H1 (cell line): ENCODE results near the gene ATP1B3. TPM values are rescaled to one million over a fixed set of nuclear protein-coding genes. Genes with fewer than 3 reads are reported as not detected.
A peak's percentile ranks its signal among the peaks of the same experiment; 100 is the strongest.

Experiments
- CTCF ChIA-PET: fragments of 300-600 bp; sonication (Branson Sonifier 250); formaldehyde crosslinking; loops from one replicate; lab custom pipeline; 2021; ENCODE audit not compliant: partially characterized antibody; lab: Charles Lee
- POLR2A ChIA-PET: fragments of 300-600 bp; sonication (Branson Sonifier 250); formaldehyde crosslinking; loops from one replicate; lab custom pipeline; 2021; ENCODE audit warnings: inconsistent platforms; ENCODE audit not compliant: partially characterized antibody; lab: Charles Lee
- DNase-seq, 2 experiments: peaks; one replicate each; pipeline versions ENCODE4 v3.0.0 to v3.0.0-alpha.2; 2010 to 2022; ENCODE audit warnings: low spot score in 2 of 2, low read depth in 1 of 2, mixed read lengths in 1 of 2
- FAIRE-seq: peaks from 2 replicates; lab custom pipeline; 2011; peaks lifted over from hg19 to GRCh38; lab: Jason Lieb, UNC
- H2AFZ ChIP-seq: 2 replicates; pipeline ENCODE4 v1.8.1; 2012; ENCODE audit warnings: low read length, inconsistent platforms
- H2AK5ac ChIP-seq: 2 replicates; pipeline ENCODE4 v1.6.1; 2013; ENCODE audit warnings: low read depth, low read length
- H2BK120ac ChIP-seq: replicated peaks from 2 replicates; pipeline ENCODE3; 2013; ENCODE audit warnings: low read depth, low read length, inconsistent platforms
- H2BK12ac ChIP-seq: 2 replicates; pipeline ENCODE4 v1.6.1; 2013; ENCODE audit warnings: low read depth, low read length
- H2BK15ac ChIP-seq: 2 replicates; pipeline ENCODE4 v1.6.1; 2013; ENCODE audit warnings: low read length
- H2BK20ac ChIP-seq: 2 replicates; pipeline ENCODE4 v1.6.1; 2013; ENCODE audit warnings: low read length
- H2BK5ac ChIP-seq: 2 replicates; pipeline ENCODE4 v1.6.1; 2013; ENCODE audit warnings: low read depth, low read length
- H3K14ac ChIP-seq: 2 replicates; pipeline ENCODE4 v1.6.1; 2013; ENCODE audit warnings: inconsistent platforms; ENCODE audit not compliant: insufficient read length
- H3K18ac ChIP-seq: 2 replicates; pipeline ENCODE4 v1.6.1; 2013; ENCODE audit warnings: low read length; ENCODE audit errors: extremely low read depth
- H3K23ac ChIP-seq: 2 replicates; pipeline ENCODE4 v1.6.1; 2013; ENCODE audit warnings: inconsistent platforms; ENCODE audit not compliant: insufficient read length
- H3K23me2 ChIP-seq: 2 replicates; pipeline ENCODE4 v1.6.1; 2013; ENCODE audit warnings: low read depth, low read length
- H3K27ac ChIP-seq: 2 replicates; pipeline ENCODE4 v1.6.1; 2011; ENCODE audit warnings: low read depth, low read length, inconsistent platforms
- H3K27me3 ChIP-seq, 4 experiments: replicated peaks in 1 of 4; 1 replicate in 1 of 4; 2 replicates in 3 of 4; pipeline versions ENCODE4 v1.6.1 to v1.8.1; 2011 to 2013; ENCODE audit warnings: low read length in 3 of 4, mild to moderate bottlenecking in 3 of 4, inconsistent platforms in 2 of 4, mixed read lengths in 2 of 4, moderate library complexity in 1 of 4; ENCODE audit not compliant: control insufficient read depth in 3 of 4, insufficient read depth in 3 of 4; ENCODE audit errors: extremely low read depth in 1 of 4
- H3K36me3 ChIP-seq, 4 experiments: 2 replicates each; pipeline versions ENCODE4 v1.6.1 to v1.8.1; 2011 to 2013; ENCODE audit warnings: mild to moderate bottlenecking in 4 of 4, low read length in 3 of 4, moderate library complexity in 2 of 4, control low read depth in 1 of 4, inconsistent platforms in 1 of 4; ENCODE audit not compliant: insufficient read depth in 4 of 4, control insufficient read depth in 2 of 4
- H3K4ac ChIP-seq: replicated peaks from 2 replicates; pipeline ENCODE3; 2013; ENCODE audit warnings: low read length, low read depth, mixed read lengths, inconsistent platforms; ENCODE audit not compliant: insufficient read length
- H3K4me1 ChIP-seq, 4 experiments: replicated peaks in 1 of 4; 1 replicate in 1 of 4; 2 replicates in 3 of 4; pipeline versions ENCODE4 v1.6.1 to v1.8.1; 2011 to 2013; ENCODE audit warnings: low read length in 3 of 4, inconsistent platforms in 2 of 4, mixed read lengths in 1 of 4; ENCODE audit not compliant: insufficient read depth in 4 of 4, control insufficient read depth in 3 of 4
- H3K4me2 ChIP-seq, 2 experiments: 2 replicates each; pipeline versions ENCODE4 v1.6.1 to v1.8.1; 2011 to 2013; ENCODE audit warnings: low read depth in 2 of 2, low read length in 2 of 2, control low read depth in 1 of 2, inconsistent platforms in 1 of 2, mild to moderate bottlenecking in 1 of 2; ENCODE audit not compliant: insufficient read depth in 1 of 2
- H3K4me3 ChIP-seq, 4 experiments: fragments of 200-600, 300-600 bp in 1 of 4; sonication (generic), shearing (Covaris generic), sonication (Bioruptor Twin) in 1 of 4; 2 replicates each; pipeline versions ENCODE4 v1.5.1 to v1.8.1; 2011 to 2016; ENCODE audit warnings: low read length in 4 of 4, low read depth in 3 of 4, control low read depth in 2 of 4, inconsistent platforms in 2 of 4, mild to moderate bottlenecking in 2 of 4, mixed read lengths in 1 of 4, moderate library complexity in 1 of 4; ENCODE audit not compliant: insufficient read depth in 2 of 4; ENCODE audit errors: extremely low read depth in 1 of 4
- H3K56ac ChIP-seq: replicated peaks from 2 replicates; pipeline ENCODE3; 2013; ENCODE audit warnings: low read depth, mild to moderate bottlenecking, mixed read lengths, low read length, inconsistent platforms; ENCODE audit not compliant: insufficient read length
- H3K79me1 ChIP-seq: 2 replicates; pipeline ENCODE4 v1.6.1; 2013; ENCODE audit warnings: low read depth, low read length, control low read depth
- H3K79me2 ChIP-seq, 2 experiments: 2 replicates each; pipeline versions ENCODE4 v1.6.1 to v1.8.1; 2012 to 2013; ENCODE audit warnings: low read length in 2 of 2, mild to moderate bottlenecking in 2 of 2, inconsistent platforms in 1 of 2; ENCODE audit not compliant: insufficient read depth in 2 of 2, control insufficient read depth in 1 of 2
- H3K9ac ChIP-seq, 4 experiments: replicated peaks in 1 of 4; 1 replicate in 1 of 4; 2 replicates in 3 of 4; pipeline versions ENCODE4 v1.6.1 to v1.8.1; 2011 to 2013; ENCODE audit warnings: low read depth in 3 of 4, low read length in 3 of 4, control low read depth in 2 of 4, mild to moderate bottlenecking in 2 of 4, moderate library complexity in 2 of 4, inconsistent platforms in 1 of 4; ENCODE audit errors: extremely low read depth in 1 of 4
- H3K9me3 ChIP-seq, 2 experiments: 2 replicates each; pipeline versions ENCODE4 v1.6.1 to v1.8.1; 2012 to 2013; ENCODE audit warnings: mild to moderate bottlenecking in 2 of 2, moderate library complexity in 2 of 2, control low read depth in 1 of 2, inconsistent platforms in 1 of 2, low read depth in 1 of 2, low read length in 1 of 2, mixed read lengths in 1 of 2; ENCODE audit not compliant: insufficient read depth in 2 of 2
- H4K20me1 ChIP-seq, 2 experiments: replicated peaks in 1 of 2; 2 replicates each; pipeline versions ENCODE3 to v1.8.1; 2011 to 2013; ENCODE audit warnings: inconsistent platforms in 2 of 2, low read length in 2 of 2, mild to moderate bottlenecking in 1 of 2; ENCODE audit not compliant: insufficient read depth in 2 of 2, control insufficient read depth in 1 of 2
- H4K5ac ChIP-seq: 2 replicates; pipeline ENCODE4 v1.6.1; 2013; ENCODE audit warnings: low read length, low read depth, mixed read lengths, inconsistent platforms; ENCODE audit not compliant: insufficient read length
- H4K8ac ChIP-seq: 2 replicates; pipeline ENCODE4 v1.8.0; 2013; ENCODE audit warnings: mild to moderate bottlenecking, moderate library complexity, low read length, inconsistent platforms; ENCODE audit not compliant: insufficient read depth; ENCODE audit errors: extremely low read depth
- H4K91ac ChIP-seq: replicated peaks from 2 replicates; pipeline ENCODE3; 2013; ENCODE audit warnings: low read length, mixed read lengths, inconsistent platforms; ENCODE audit not compliant: insufficient read length
- BACH1 ChIP-seq: IDR thresholded peaks from 2 replicates; pipeline ENCODE4 v1.6.1; 2012; ENCODE audit warnings: low read length, improper control_type of control experiment
- BRCA1 ChIP-seq: IDR thresholded peaks from 2 replicates; pipeline ENCODE4 v1.6.1; 2012; ENCODE audit warnings: low read depth, low read length, improper control_type of control experiment
- GTF2F1 ChIP-seq: IDR thresholded peaks from 2 replicates; pipeline ENCODE4 v1.6.1; 2012; ENCODE audit warnings: low read depth, low read length, improper control_type of control experiment, borderline replicate concordance
- HDAC2 ChIP-seq, 2 experiments: fragments of 300-600 bp in 1 of 2; sonication (generic) in 1 of 2; IDR thresholded peaks; 2 replicates each; pipeline ENCODE4 v1.6.1; 2011 to 2012; ENCODE audit warnings: low read depth in 2 of 2, low read length in 2 of 2, mild to moderate bottlenecking in 2 of 2, moderate library complexity in 2 of 2, borderline replicate concordance in 1 of 2, inconsistent platforms in 1 of 2
- JUND ChIP-seq: IDR thresholded peaks from 2 replicates; pipeline ENCODE4 v1.6.1; 2011; ENCODE audit warnings: mild to moderate bottlenecking, improper control_type of control experiment, low read length
- KDM5A ChIP-seq: fragments of 200-600 bp; IDR thresholded peaks from 2 replicates; pipeline ENCODE4 v1.7.1; 2012; ENCODE audit warnings: mild to moderate bottlenecking, low read length, inconsistent platforms, mixed read lengths
- MAFK ChIP-seq: IDR thresholded peaks from 2 replicates; pipeline ENCODE4 v1.6.1; 2012; ENCODE audit warnings: low read depth, mild to moderate bottlenecking, improper control_type of control experiment, low read length
- NANOG ChIP-seq: IDR thresholded peaks from 2 replicates; pipeline ENCODE4 v1.6.1; 2011; ENCODE audit warnings: low read length, low read depth, mild to moderate bottlenecking, inconsistent platforms; ENCODE audit not compliant: insufficient read depth, poor library complexity, severe bottlenecking
- POLR2A ChIP-seq, 2 experiments: IDR thresholded peaks; 1 replicate in 1 of 2; 2 replicates in 1 of 2; pipeline ENCODE4 v1.6.1; 2011; ENCODE audit warnings: low read depth in 2 of 2, low read length in 2 of 2, mild to moderate bottlenecking in 2 of 2; ENCODE audit errors: control extremely low read depth in 1 of 2
- POU5F1 ChIP-seq: IDR thresholded peaks from 2 replicates; pipeline ENCODE4 v1.6.1; 2011; ENCODE audit warnings: low read depth, mild to moderate bottlenecking, low read length, moderate library complexity
- TAF1 ChIP-seq: IDR thresholded peaks from 2 replicates; pipeline ENCODE4 v1.6.1; 2011; ENCODE audit warnings: mild to moderate bottlenecking, low read depth, low read length
- TBP ChIP-seq: IDR thresholded peaks from 2 replicates; pipeline ENCODE4 v1.6.1; 2011; ENCODE audit warnings: low read depth, low read length, improper control_type of control experiment
- WGBS, 2 experiments: shearing (Covaris generic) in 1 of 2; methylation state at CpG; one replicate each; pipeline versions ENCODE4 v1.1.6 to v1.1.7; 2013 to 2015; ENCODE audit warnings: low lambda C conversion rate in 2 of 2, mixed read lengths in 2 of 2, inconsistent platforms in 1 of 2, low coverage in 1 of 2, missing lambda C conversion rate in 1 of 2; ENCODE audit not compliant: insufficient replicate concordance in 2 of 2, insufficient coverage in 1 of 2, insufficient read length in 1 of 2; ENCODE audit errors: extremely low coverage in 1 of 2, missing lambda C conversion rate in 1 of 2; 5-methylcytosine and 5-hydroxymethylcytosine counted together
- polyA plus RNA-seq, 7 experiments: library from polyadenylated mRNA; depleted of rRNA in 3 of 7; stranded (reverse) in 5 of 7; unstranded in 2 of 7; fragments of >200 nt in 5 of 7; fragments of 200-250 nt in 2 of 7; gene quantifications; 1 replicate in 5 of 7; 2 replicates in 1 of 7; 4 replicates in 1 of 7; pipeline versions ENCODE4 v1.2.1 to v1.2.3, GENCODE V29; 2011 to 2013; ENCODE audit warnings: missing spikeins in 2 of 7, mixed read lengths in 2 of 7
- total RNA-seq: library from RNA; stranded (reverse); fragmentation: NEBNext Ultra II Directional; extraction: Animal tissue kit (Norgen Biotek cat#: 25700); gene quantifications from 2 replicates; pipeline ENCODE4 v1.2.1, GENCODE V29; 2021
- TF ChIP-seq, protein P1 (sequence below): IDR thresholded peaks from 2 replicates; pipeline ENCODE4 v1.6.1; 2011; ENCODE audit warnings: low read depth, mild to moderate bottlenecking, low read length; ENCODE audit not compliant: insufficient read depth

ATP1B3 gene
- total and polyA plus RNA-seq, 2 of the 8 experiments (the other 6 are each of a cell fraction or from before 2014, with no cell fraction given), result 233 to 342 TPM

- H3K23ac ChIP-seq, result no peak overlapping the region
- peak overlapping the region in 1 of 4 experiments; percentile 68; a peak in 2 of 7 replicates for H3K9ac ChIP-seq
- no peak overlapping the region for H2BK120ac ChIP-seq
- no peak overlapping the region for H3K14ac ChIP-seq
- no peak overlapping the region; the same call in 1 of the 2 replicates for H4K8ac ChIP-seq
- 0 out of 2 replicates have a peak overlapping the region, but pooled peaks have one; percentile 62 for H3K18ac ChIP-seq
- peak overlapping the region; percentile 91 for H2AFZ ChIP-seq
- WGBS, 2 experiments, result 2% methylated on average over 17 of the region's 19 CpGs; no CpG with 5 or more reads in 1 of the 2 experiments
- H3K4me3 ChIP-seq, result peak overlapping the region; percentile 71 to 97 (median 75)
- H2BK12ac ChIP-seq, result no peak overlapping the region
- H3K36me3 ChIP-seq, result peaks cover 0 to 7% (median 0%) of the 10 kb centered on the region in 4 experiments; a peak in 1 of 8 replicates
- no peak for FAIRE-seq
- H2BK20ac ChIP-seq, result no peak overlapping the region
- H3K27me3 ChIP-seq, result no peaks in the 10 kb centered on the region
- ChIA-PET CTCF (interaction anchor here (0.6 to 1.8 kb wide), 28 partner anchors 9 to 420 kb away, joined by 3 to 11 read pairs (median 4); partner anchors contain the start of gene RNF7), POLR2A (interaction anchor here (0.6 to 1.7 kb wide), 7 partner anchors 10 to 388 kb away, joined by 3 to 7 read pairs (median 5); no protein-coding TSS in a partner anchor)
- H3K27ac ChIP-seq, result no peak overlapping the region; the same call in 1 of the 2 replicates
- H4K5ac ChIP-seq, result no peak overlapping the region
- H3K4ac ChIP-seq, result no peak overlapping the region
- H3K56ac ChIP-seq, result no peak overlapping the region
- H3K79me1 ChIP-seq, result no peaks in the 10 kb centered on the region
- peaks cover 3 to 6% of the 10 kb centered on the region in 2 experiments for H4K20me1 ChIP-seq
- no peak overlapping the region for H2AK5ac ChIP-seq
- no peaks in the 10 kb centered on the region for H3K9me3 ChIP-seq
- peak; percentile 51 to 84 for DNase-seq
- H2BK15ac ChIP-seq, result no peak overlapping the region
- no peak overlapping the region for H2BK5ac ChIP-seq
- peaks cover 0 to 3% (median 0%) of the 10 kb centered on the region in 4 experiments; a peak in 1 of 7 replicates for H3K4me1 ChIP-seq
- H3K79me2 ChIP-seq, result peaks cover 7 to 32% of the 10 kb centered on the region in 2 experiments
- no peak overlapping the region for H4K91ac ChIP-seq
- peaks cover 7% of the 10 kb centered on the region for H3K23me2 ChIP-seq
- peak overlapping the region; percentile 51 to 93 for H3K4me2 ChIP-seq
- no peak for TF ChIP-seq JUND
- TF ChIP-seq, protein P1, sequence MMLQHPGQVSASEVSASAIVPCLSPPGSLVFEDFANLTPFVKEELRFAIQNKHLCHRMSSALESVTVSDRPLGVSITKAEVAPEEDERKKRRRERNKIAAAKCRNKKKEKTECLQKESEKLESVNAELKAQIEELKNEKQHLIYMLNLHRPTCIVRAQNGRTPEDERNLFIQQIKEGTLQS, result no peak
- no peak for TF ChIP-seq POU5F1
- no peak for TF ChIP-seq NANOG
- TF ChIP-seq BRCA1, result no peak
- no peak for TF ChIP-seq TBP
- no peak for TF ChIP-seq KDM5A
- TF ChIP-seq HDAC2 (IDR thresholded peaks at IDR 0.05; ENCODE audit: borderline replicate concordance in 1 of 2, low read depth in 2 of 2, low read length in 2 of 2), result no peak
- no peak for TF ChIP-seq MAFK
- TF ChIP-seq BACH1, result no peak
- TF ChIP-seq POLR2A (IDR thresholded peaks at IDR 0.05; ENCODE audit: control extremely low read depth in 1 of 2, low read depth in 2 of 2, low read length in 2 of 2), result peak in 1 of 2 experiments; percentile 33; a peak in 1 of 3 replicates
- TF ChIP-seq TAF1, result peak; percentile 3; the same call in 1 of the 2 replicates
- no peak for TF ChIP-seq GTF2F1
Observed at GRCh38 chr3:141875374-141875892, 1.0 kb upstream of the ATP1B3 start.
